Right lobe of liver (tissue), 4 donors: ENCODE data around the gene NAP1L1.

ENCODE experiments used
- CTCF ChIP-seq, 4 donors: fragments of 200-600 bp in 3 of 4; fragments of 450-650 bp in 1 of 4; IDR thresholded peaks; one replicate each; pipeline versions ENCODE4 v1.5.1 to v1.8.0; 2016 to 2022; ENCODE audit warnings: antibody characterized with exemption in 4 of 4, mild to moderate bottlenecking in 2 of 4
- POLR2A ChIP-seq: fragments of 450-650 bp; IDR thresholded peaks from one replicate; pipeline ENCODE4 v1.6.1; 2017; ENCODE audit warnings: antibody characterized with exemption, mild to moderate bottlenecking
- donor health status: DM: no; HTN: no; CAD: no.
- donor health status: DM: no; HTN: no; CAD: no.
- donor health status: DM: no; HTN: yes; CAD: no.

GRCh38 chr12:76043377-76043776, 41.1 kb downstream of the NAP1L1 start:
- no peak for TF ChIP-seq CTCF (IDR thresholded peaks at IDR 0.05)
- TF ChIP-seq POLR2A, result no peak
